Psoas muscle (tissue), 8 donors: ENCODE results near the gene TMEM132C. TPM values are rescaled to one million over a fixed set of nuclear protein-coding genes. Genes with fewer than 3 reads are reported as not detected.

Experiments
- ATAC-seq, 4 donors: fragments of 200-7000 bp; cut with Tn5 transposase; one replicate each; pipeline ENCODE4 v1.9.1; 2020; ENCODE audit warnings: moderate library complexity in 3 of 4, mild to moderate bottlenecking in 2 of 4
- DNase-seq, 2 donors: peaks; one replicate each; pipeline ENCODE4 v3.0.0-alpha.2; 2020
- H3K27ac ChIP-seq: fragments of 200-600 bp; one replicate; pipeline ENCODE4 v1.8.0; 2022
- H3K27me3 ChIP-seq, 3 donors: fragments of 200-600 bp in 1 of 3; one replicate each; pipeline versions ENCODE4 v1.6.1 to v1.8.0; 2013 to 2022; ENCODE audit warnings: low read length in 2 of 3, mild to moderate bottlenecking in 2 of 3, moderate library complexity in 1 of 3; ENCODE audit not compliant: insufficient read depth in 3 of 3
- H3K36me3 ChIP-seq, 2 donors: fragments of 200-600 bp in 1 of 2; one replicate each; pipeline versions ENCODE4 v1.6.1 to v1.8.0; 2013 to 2022; ENCODE audit warnings: low read depth in 1 of 2, mild to moderate bottlenecking in 1 of 2, moderate library complexity in 1 of 2; ENCODE audit not compliant: insufficient read depth in 1 of 2
- H3K4me1 ChIP-seq: fragments of 200-600 bp; one replicate; pipeline ENCODE4 v1.8.0; 2022
- H3K4me3 ChIP-seq: fragments of 200-600 bp; one replicate; pipeline ENCODE4 v1.8.0; 2022; ENCODE audit warnings: mild to moderate bottlenecking
- H3K9me3 ChIP-seq: fragments of 200-600 bp; one replicate; pipeline ENCODE4 v1.8.0; 2022
- WGBS, 3 donors: extraction: QIAGEN DNeasy Blood & Tissue Kit; methylation state at CpG; one replicate each; pipeline versions ENCODE4 v1.1.6 to v1.1.7; 2013; 5-methylcytosine and 5-hydroxymethylcytosine counted together
- intact Hi-C, 2 donors: fragments of 100-400 bp; cut with DNase I; formaldehyde crosslinking; loops; one replicate each; pipeline versions ENCODE4 v1.11.0 to v1.14.2; 2022
- polyA plus RNA-seq, 3 donors: library from polyadenylated mRNA; stranded (reverse); fragments of 200-250 nt; gene quantifications; one replicate each; pipeline ENCODE4 v1.2.3, GENCODE V29; 2013
- total RNA-seq, 4 donors: library from RNA; stranded (reverse); fragmentation: NEBNext Ultra II Directional in 2 of 4; extraction: Animal tissue kit (Norgen Biotek cat#: 25700) in 2 of 4; gene quantifications; one replicate each; pipeline versions ENCODE4 v1.2.1 to v1.2.4, GENCODE V29; 2021 to 2023
- TF ChIP-seq, protein P1 (sequence below): fragments of 200-600 bp; IDR thresholded peaks from one replicate; pipeline ENCODE4 v1.8.0; 2022; ENCODE audit warnings: antibody characterized with exemption
- donor health status: healthy with polysubstance abuse.
- donor health status: DM: no; HTN: no; CAD: no; lungs with moderate emphysema.
- donor health status: Bipolar disorder and iron deficiency.
- donor health status: healthy.
- donor health status: DM: yes; HTN: yes; CAD: no.
- donor health status: DM: no; HTN: no; CAD: no.
- donor health status: DM: no; HTN: no; CAD: no.
- donor health status: DM: yes; HTN: yes; CAD: no.

The TMEM132C gene
- total and polyA plus RNA-seq, 7 donors = 0.16 to 0.77 (median 0.47) TPM

DNA sequence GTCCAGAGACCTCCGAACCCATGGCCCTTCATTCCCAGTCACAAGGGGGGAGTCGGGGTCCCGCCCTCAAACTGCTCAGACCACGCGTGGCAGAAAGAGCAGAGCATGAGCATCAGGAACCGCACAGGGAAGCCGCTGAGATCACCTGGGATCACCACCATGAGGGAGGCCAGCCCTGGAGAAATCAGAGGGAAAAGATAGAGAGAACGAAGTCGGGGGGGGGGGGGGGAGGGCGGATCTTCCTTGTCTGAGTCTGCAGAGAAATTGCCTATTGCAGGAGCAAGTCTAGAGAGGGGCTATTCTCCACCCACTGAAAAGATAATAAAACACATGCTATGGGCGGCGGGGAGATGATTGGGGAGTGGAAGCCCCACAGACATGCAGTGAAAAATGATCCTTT, 884 bp upstream of the TMEM132C start:
- intact Hi-C loops = no loop called here
- H3K4me1 ChIP-seq = no peaks in the 10 kb centered on the region
- no peak overlapping the region for H3K27ac ChIP-seq
- no peak for DNase-seq
- H3K27me3 ChIP-seq = peaks cover 12 to 40% (median 15%) of the 10 kb centered on the region in 3 donors
- no peaks in the 10 kb centered on the region for H3K9me3 ChIP-seq
- TF ChIP-seq, protein P1, sequence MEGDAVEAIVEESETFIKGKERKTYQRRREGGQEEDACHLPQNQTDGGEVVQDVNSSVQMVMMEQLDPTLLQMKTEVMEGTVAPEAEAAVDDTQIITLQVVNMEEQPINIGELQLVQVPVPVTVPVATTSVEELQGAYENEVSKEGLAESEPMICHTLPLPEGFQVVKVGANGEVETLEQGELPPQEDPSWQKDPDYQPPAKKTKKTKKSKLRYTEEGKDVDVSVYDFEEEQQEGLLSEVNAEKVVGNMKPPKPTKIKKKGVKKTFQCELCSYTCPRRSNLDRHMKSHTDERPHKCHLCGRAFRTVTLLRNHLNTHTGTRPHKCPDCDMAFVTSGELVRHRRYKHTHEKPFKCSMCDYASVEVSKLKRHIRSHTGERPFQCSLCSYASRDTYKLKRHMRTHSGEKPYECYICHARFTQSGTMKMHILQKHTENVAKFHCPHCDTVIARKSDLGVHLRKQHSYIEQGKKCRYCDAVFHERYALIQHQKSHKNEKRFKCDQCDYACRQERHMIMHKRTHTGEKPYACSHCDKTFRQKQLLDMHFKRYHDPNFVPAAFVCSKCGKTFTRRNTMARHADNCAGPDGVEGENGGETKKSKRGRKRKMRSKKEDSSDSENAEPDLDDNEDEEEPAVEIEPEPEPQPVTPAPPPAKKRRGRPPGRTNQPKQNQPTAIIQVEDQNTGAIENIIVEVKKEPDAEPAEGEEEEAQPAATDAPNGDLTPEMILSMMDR = no peak
- 11 to 17% (median 11%) methylated on average over 10 to 12 of the region's 12 CpGs for WGBS, 3 donors
- H3K36me3 ChIP-seq = no peaks in the 10 kb centered on the region
- H3K4me3 ChIP-seq = no peak overlapping the region
- ATAC-seq = no peak

DNA sequence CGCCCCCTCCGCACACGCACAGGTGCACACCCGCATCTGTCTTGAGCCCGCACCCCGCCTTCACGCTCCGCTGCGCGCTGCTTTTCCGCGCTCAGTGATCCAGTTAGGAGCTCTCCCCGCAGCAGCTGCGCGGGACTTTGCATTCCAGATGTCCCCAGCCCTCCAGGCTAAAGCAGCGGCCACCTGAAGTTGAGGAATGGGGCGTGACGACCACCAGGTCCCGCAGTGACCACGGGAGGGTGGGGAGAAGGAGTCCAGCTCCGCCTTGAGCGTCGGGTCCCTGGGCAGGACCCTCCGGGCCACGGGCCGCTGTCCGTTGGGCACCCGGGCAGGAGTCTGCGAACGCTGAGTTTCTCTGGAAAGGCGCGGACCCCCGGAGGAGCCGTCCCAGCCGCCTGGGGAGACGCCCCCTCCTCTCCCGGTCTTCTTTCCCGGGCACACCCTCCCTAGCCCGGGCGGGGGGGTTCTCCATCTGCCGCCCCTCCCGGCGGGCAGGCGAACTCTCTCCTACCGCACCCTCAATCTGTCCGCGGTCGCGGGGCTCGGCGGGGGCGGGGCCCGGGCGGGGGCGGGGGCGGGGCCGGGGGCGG, 334 bp upstream of the TMEM132C start:
- no peak for ATAC-seq
- H3K4me1 ChIP-seq = no peaks in the 10 kb centered on the region
- 1 to 2% (median 1%) methylated on average over 30 to 57 of the region's 58 CpGs for WGBS, 3 donors
- H3K9me3 ChIP-seq = no peaks in the 10 kb centered on the region
- no peak overlapping the region for H3K27ac ChIP-seq
- TF ChIP-seq, protein P1 = no peak
- peak overlapping the region; percentile 39 for H3K4me3 ChIP-seq
- intact Hi-C loops = no loop called here
- DNase-seq = no peak
- no peaks in the 10 kb centered on the region for H3K36me3 ChIP-seq
- H3K27me3 ChIP-seq = peaks cover 12 to 39% (median 18%) of the 10 kb centered on the region in 3 donors

DNA sequence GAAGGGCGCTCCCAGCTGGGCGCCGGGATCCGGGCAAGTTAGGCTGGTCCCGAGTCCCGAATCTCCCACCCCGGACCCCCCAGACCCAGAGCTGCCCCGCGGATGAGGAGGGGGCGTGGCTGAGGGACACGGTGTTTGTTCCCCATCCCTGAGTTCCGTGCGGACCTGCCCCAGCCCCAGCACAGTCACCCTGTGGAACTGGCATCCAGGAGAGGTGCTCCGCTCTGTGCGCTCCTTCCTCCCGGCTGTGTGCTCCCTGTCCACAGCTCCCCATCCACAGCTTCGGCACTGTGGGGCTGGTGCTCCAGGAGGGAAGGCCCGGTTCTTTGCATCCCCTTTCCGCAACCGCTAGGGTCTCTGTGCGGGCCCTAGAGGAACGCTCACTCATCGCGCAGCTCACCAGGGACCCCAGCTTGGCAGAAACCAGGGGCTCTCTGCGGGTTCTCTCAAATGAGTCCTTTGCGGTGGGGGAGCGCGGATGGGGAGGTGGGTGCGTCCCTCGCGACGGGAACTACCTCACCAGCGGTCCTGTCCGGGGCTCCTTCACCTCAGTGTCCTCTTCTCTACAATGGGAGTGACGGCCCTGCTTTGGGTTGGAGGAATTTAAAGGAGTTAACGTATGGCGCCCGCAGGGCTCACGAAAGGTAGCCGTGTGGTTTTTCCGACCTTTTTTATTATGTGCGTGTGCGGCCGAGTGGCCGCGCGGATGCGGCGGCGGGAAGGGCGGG, 845 bp downstream of the TMEM132C start:
- Histone ChIP-seq H3K27ac (no peak overlapping the region), H3K27me3 (peaks cover 12 to 41% (median 18%) of the 10 kb centered on the region in 3 donors), H3K4me3 (peak overlapping the region; percentile 39), H3K4me1 (no peaks in the 10 kb centered on the region), H3K9me3 (no peaks in the 10 kb centered on the region), H3K36me3 (no peaks in the 10 kb centered on the region)
- intact Hi-C loops = no loop called here
- ATAC-seq (no peak), DNase-seq (no peak)
- WGBS, 3 donors = 1 to 2% (median 2%) methylated on average over 45 to 51 of the region's 51 CpGs
- TF ChIP-seq, protein P1 = no peak

DNA sequence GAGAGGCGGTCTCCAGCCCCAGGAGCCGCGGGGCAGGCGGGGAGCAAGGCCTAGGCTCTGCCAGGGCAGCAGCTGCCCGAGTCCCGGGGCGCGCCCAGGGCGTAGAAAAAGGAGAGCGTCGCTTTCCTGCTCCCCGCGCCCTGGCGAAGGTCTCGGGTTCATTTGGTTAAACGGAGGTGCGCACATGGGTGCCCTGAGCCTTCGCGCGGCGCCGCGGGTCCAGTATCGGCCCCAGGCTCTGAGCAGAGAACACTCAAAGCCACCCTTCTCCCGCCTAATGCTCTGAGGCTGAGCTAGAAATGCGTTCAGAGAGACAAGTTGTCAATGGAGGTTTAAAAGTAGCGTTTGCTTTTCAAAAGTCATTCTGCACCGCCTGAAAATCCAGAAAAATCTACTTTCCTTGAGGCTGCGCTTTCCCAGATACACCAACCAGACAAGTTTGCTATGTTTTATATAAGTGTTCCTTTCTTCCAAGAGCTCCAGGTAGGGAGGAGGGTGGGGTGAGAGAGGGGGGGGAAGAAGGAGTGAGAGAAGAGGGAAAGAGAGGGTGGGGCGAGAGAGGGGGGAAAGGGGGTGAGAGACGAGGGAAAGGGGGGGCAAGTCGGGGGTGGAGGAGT, 1.5 kb downstream of the TMEM132C start:
- DNase-seq = no peak
- peak overlapping the region; percentile 39 for H3K4me3 ChIP-seq
- H3K9me3 ChIP-seq = no peaks in the 10 kb centered on the region
- WGBS, 3 donors = 1 to 3% (median 1%) methylated on average over 28 to 32 of the region's 32 CpGs
- intact Hi-C loops = no loop called here
- ATAC-seq = no peak
- TF ChIP-seq, protein P1 = no peak
- H3K4me1 ChIP-seq = no peaks in the 10 kb centered on the region
- H3K36me3 ChIP-seq = no peaks in the 10 kb centered on the region
- no peak overlapping the region for H3K27ac ChIP-seq
- peaks cover 12 to 41% (median 18%) of the 10 kb centered on the region in 3 donors for H3K27me3 ChIP-seq
